GDM1 (cell line): ENCODE results near the gene ZMYND8.
"Not testable (repeated sequence)": the region's sequence is repeated elsewhere in the genome, so short reads cannot be mapped to it uniquely, and the experiment has no call there.

Experiments used
- DNase-seq: peaks from one replicate; lab custom pipeline; 2025; lab: John Stamatoyannopoulos, UW

ZMYND8 gene

DNA sequence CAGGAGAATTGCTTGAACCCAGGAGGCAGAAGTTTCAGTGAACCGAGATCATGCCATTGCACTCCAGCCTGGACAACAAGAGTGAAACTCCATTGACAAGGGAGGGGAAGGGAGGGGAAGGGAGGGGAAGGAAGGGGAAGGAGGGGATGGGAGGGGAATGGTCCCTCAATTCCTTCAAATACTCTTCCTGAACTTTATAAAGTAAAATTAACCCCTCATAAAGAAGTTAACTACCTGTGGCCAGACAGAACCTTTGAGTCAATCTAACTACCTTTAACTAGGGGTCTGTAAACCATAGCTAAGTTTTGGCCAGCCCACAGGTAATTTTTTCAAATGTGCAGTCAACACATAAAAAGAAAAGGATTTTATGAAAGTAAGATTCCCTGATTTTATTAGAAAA lies 131.0 kb downstream of the ZMYND8 start:
- DNase-seq, result no peak

DNA sequence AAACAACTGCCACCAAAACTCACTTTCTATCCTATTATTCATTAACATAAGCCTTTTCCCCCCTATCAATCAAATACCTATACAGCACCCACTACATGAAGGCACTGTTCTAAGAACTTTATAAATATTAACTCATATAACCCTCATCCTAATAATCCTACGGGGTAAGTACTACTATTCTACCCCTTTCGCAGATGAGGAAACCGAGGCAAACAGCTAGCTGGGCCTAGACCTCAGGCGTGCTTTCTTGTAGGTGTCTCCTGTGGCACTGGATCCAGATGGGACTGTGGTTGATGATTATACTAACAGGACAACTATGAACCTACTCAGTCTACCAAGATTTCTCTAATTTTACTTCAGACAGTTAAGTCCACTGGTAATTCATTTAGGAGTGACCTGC lies 131.6 kb downstream of the ZMYND8 start:
- no peak for DNase-seq

DNA sequence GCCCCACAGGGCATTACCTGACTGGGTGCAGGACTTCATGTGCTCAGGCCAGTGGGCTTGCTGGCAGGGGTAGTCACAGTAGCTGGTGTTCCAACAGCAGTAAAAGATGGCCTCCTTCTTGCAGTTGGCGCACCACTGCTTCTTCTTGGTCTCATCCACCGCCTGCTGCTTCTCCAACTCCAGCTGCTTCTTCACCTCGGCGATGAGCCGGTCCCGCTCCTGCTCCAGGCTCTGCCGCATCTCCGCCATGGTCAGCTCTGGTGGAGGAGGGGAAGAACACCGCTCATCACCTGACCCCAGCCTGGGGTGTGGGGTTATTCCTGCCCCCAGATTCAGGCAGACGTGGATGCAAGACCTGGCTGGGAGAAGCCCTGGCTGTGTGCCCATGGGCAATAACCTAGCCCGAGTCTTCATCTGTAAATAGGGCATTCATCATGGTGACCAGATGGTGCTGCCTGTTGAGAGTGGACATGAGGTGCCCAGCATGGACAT lies 132.2 kb downstream of the ZMYND8 start:
- no peak for DNase-seq

DNA sequence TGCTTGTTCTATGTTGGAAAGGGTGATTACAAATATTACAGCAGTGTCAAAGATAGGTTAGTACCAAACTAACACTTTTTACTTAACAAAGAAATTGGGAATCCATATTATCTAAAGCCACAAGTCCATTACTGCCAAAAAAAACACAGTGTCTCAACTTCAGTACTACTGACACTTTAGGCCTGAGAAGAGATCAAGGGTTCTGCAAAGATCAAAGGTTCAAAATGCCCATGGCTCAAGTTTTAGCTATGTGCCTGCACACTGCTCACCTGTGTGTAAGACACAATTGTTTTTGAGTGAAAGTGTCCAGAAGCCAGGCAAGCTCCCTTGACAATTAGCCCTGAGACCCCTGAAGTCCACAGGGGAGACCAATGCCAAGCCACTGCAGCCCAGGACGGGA lies 132.6 kb downstream of the ZMYND8 start:
- no peak for DNase-seq

DNA sequence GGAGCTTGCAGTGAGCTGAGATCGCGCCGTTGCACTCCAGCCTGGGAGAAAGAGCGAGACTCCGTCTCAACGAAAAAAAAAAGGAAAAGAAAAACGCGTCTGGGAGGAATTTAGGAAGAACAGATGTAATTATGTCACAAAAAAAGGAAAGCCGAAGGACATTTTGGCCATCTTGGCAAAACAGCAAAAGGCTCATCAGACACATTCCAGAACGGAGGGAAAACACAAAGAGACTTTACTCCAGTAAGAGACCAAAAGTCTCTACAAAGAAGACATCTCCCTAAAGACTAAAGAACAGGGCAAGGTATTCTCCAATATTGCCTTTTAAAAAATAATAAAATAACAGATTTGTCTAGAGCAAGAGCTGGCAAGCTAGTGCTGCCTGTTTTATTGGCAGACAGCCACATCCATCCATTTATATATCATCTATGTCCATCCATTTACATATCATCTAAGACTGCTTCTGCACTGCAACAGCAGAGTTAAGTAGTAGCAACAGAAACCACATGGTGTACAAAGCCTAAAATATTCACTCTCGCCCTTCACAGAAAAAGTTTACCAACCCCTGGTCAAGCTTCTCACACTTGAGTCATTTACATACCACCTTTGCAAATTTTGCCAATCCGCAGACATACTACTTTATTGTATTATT lies 133.9 kb downstream of the ZMYND8 start:
- no peak for DNase-seq

DNA sequence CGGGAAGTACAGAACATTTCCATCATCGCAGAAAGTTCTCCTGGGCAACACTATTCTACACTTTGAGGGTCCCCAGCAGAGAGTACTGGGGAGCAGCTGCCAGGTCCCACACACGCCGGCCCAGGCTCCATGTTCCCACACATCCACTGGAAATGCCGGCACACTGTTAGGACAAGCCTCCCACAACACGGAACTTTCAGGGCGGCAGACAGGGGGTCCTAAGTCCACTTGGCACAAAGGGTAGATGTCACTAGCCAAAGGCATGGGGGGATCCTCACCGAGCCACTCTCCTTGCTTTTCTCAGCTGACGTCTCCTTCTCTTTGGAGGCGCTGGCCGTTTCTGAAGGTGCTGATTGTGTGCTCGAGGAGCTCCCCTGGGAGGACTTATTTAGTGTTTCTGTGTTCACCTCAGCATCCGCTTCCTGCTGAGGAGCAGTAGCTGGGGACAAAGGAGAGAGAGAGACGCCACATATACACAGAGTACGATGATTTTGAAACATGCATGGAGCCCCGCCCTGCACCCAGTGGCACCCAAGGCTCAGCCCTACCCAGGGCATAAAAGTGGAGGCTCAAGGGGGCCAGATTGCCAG lies 135.4 kb downstream of the ZMYND8 start:
- DNase-seq, result no peak

DNA sequence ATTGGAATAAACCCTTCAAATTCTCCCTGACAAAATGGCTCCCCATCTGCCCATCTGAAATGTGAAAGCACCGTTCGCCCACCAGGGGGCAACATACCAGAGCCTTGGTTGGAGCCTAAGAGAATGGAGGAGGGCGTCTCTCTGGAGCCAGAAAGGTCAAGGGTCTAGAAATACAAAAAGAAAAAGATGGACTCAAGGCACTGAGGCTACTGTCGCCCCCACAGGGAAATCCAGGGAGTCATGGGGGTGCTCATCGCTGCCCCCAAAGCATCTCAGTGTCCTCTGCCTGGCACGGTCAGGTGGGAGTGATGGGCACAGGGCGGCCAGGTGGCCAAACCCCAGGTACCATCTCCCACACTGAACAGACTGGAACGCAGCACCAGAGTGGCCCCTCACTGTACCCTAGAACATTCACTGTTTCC lies 136.3 kb downstream of the ZMYND8 start:
- no peak for DNase-seq

DNA sequence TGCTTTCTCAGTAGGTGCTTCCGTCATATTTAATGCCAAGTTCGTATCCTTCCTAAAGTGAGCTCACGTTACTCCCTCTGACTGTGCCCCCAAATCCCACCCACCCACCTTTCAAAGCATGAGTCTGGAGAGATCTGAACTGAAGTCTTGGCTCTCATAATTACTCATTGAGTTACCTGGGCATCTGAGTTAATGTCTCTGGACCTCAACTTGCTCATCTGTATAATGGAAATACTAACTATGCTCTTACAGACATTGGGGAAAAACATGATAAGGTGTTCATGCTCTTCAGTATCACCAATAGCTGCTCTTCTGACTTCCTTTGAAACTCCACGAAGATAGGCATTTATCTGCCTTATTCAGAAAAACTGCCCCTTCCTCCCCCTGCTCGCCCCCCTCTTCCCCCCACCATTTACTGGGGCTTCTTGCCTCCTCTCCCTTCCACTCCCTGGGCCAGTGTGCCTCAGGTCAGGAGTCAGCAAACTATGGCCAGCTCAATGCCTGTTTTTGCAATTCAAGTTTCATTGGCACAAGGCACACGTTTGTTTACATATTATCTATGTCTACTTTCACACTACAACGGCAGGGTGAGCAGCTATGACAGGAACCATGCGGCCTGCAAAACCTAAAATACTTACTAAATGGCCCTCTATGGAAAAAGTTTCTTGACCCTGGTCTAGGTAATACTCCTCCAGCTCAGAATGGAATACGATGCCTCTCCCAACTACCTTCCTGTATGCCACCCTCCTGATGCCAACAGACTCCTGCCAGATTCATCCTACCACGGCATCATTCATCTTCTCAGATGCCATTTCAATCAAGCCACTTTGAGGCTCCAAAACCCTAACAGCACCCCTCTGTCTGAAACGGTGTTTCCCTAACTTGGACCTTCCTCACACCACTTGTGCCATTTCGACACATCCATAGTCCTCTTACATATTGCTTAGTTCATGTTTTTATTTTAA lies 138.7 kb downstream of the ZMYND8 start:
- no peak for DNase-seq

DNA sequence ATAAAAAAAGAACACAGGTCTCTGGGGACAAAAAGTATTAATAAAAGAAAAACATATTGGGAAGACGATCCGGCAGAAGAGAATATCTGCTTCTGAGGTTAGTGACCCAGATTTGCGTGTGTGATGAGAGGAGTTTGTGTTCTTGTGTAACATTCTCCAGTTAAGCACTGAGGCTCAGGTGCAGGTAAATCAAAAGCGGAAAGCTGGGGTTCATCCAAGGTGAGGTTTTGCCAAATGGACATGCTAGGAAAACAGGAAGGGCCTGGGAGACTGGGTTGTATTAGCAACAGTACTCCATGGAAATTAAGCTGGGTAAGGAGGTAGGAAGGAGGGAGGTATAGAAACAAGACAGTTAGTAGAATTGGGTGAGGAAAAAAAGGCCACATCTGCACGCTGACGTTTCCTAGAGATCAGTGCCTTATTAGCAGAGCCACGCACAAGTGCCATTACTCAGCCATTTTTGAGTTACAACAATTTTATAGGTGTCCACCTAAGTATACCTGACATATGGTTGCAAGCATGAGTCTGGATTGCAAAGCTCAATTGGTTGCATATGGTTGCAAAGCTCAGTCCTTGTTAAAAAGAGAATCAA lies 139.6 kb downstream of the ZMYND8 start:
- DNase-seq, result no peak

DNA sequence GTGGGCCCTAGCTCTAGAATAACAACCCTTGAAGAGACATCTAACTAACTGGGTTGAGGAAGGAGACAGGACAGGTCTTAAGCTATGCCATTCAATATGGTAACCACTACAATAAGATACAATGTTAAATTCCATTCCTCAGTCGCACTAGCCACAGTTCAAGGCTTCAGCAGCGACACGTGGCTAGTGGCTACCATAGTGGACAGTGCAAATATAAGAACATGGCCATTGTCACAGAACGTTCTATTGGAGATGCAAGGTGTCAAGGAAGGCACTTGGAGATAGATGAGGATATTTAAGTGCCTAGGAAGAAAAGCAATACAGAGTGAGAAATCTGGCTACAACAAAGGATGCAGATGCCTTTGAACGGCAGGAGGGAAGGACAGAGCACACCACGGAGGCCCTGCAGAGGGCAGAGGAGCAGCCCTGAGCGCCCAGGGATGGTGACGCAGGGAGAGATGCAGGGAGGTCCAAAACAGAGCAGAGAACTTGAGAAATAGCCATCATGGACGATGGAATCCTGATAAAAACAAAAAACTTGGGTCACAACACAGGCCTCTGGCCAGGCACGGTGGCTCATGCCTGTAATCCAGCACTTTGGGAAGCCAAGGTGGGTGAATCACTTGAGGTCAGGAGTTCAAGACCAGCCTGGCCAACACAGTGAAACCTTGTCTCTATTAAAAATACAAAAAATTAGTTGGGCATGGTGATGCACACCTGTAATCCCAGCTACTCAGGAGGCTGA lies 140.7 kb downstream of the ZMYND8 start:
- DNase-seq, result no peak

DNA sequence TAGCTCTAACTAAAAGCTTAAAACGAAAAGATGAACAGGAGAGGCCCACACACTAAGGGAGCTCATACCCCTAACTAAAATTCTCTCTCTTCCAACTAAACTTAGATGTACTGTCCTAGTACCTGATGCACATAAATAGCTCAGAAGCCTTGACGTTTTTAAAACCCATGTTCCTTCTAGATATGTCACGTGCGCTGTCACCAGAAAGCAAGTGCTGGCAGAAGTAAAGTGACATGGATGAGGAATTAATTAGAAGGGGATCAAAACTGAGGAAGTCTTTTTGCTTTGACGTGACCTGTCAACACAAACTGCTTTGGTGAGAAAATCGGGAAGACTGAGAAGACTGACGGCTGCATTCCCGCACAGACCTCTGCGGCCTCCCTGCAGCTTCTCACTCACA lies 142.5 kb downstream of the ZMYND8 start:
- no peak for DNase-seq

DNA sequence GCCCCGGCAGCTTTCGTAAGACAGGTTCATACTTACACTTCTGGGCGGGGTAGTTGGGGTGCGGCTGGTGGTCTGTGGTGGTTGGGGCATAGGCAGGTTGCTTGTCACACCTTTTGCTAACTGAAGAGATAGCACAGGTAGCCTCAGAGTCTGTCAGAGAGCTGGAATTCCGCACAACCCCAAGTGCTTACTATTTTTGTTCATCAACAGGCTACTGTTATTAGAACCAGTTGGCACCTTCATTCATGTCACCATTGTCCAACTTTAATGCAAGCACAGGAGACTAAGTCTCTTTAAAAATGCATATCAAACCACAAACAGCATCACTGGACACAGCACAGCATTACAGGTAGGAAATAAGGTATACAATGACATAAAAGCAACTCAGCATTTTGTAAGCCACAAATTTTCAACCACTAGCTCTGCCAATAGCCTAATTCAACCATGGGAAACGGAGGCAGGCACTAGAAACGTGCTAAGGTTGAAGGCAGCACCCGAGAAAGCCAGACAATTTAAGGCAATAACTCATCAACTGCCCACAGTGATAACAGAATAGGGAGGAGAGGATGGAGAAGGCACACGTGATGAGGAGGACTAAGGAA lies 143.8 kb downstream of the ZMYND8 start:
- no peak for DNase-seq

DNA sequence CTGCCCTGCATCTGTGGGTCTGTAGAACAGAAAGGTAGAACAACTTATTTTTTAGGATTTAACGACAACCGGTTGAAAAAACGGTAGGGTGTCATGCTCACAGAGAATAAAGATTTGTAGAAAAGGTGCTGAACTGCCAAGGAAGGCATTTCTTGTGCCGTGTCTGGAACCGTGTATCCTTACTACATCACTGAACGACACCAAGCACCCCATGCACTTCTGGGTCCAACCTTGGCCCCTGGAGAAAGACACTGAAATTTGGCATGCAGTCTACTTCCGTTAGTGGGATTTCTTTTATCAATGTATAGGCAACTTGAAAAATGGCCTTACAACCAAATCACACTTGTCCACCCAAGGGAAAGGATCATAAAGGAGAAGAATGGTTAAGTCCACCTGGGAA lies 145.5 kb downstream of the ZMYND8 start:
- DNase-seq, result no peak

DNA sequence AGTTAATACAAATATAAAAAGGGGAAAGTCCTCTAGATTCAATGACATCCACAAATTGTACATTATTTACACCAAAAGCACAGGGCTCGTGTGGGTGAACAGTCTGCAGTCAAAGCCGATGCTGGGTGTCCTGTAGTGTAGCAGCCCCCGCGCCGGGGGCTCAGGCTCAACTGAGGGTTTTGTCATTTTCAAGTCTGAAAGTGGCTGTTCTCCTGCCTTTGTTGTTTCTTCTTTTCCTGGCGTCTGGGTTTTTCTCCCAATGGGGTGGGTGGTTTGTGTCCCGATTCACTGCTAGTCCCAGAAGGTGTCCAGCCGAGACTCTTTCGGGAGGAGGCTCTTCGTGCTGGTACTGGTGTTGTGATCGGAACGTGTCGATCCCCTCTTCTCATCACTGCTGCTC lies 146.0 kb downstream of the ZMYND8 start:
- no peak for DNase-seq

DNA sequence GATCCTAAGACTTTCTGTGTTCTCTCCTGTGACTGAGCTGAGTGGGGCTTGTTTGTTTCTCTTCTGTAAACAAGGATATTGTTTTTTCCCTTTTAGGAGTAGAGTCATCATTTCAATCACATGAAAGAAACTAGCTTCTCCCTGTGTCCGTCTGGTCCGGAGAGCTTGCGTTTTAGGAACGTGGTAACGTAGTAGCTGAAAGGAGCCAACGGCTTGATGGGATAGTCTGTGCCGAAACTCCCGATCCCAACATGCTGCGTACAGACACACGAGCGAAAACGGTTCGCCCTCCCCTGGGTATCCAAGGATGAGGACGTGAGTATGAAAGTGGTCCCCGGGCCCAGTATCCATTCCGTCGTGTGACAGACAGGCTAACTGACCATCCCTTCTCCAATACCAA lies 146.5 kb downstream of the ZMYND8 start:
- DNase-seq, result no peak

DNA sequence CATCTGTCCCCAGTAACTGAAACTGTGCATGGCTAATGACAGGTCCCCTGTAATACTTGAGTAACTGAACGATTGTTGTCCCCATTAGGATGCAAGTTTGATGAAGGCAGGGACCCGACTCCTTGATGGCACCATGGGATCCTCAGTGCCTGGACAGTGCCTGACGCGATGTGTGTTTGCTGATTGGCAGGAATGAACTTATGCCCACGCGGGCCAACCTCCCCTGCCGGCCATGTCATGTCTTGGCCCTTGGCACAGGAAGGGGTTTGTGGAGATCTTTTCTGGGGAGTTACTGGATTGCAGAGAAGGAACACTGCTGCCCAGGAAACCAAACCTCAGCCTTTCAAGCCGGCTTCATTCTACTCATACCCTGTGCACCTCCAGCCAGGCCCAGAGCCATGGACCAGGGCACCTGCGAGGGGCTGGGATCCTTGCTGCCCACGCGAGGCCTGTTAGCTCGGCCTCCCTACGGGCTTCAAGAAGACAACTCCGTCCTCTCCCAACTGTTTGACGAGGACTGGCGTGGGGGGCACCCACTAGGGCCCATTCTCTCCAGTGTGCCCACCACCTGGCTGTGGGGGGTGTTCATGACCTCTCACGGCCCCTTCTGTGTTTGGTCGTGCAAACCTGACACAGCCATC lies 147.8 kb downstream of the ZMYND8 start:
- no peak for DNase-seq

DNA sequence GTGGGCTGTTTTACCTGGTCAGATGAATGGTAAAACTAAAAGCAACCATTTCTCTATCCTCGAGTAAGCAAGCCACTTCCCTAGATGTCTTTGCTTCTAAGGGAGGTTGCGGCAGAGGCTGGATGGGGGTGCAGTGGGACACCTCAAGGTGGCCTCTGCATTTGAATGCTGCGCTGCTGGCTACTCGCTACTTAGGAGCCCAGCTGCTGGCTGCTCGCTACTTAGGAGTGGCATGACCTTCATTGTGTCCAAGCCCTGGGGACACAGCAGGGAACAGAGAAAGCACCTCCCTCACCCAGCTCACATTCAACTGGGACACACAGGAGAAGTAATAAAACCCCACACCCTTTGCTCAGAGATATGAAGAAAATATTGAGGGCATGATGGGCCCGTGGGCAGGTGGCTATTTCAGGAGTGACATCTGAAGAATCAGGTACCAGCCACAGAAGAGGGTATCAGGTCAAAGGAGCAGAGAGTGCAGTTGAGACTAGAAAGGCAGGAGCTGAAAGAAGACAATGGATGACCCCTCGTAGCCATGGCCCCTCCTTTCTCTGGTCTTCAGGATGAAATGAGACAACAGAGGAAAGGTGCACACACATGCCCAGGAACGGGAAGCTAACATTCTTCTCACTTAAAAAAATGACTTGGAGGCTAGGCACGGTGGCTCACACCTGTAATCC lies 149.4 kb downstream of the ZMYND8 start:
- DNase-seq, result no peak

DNA sequence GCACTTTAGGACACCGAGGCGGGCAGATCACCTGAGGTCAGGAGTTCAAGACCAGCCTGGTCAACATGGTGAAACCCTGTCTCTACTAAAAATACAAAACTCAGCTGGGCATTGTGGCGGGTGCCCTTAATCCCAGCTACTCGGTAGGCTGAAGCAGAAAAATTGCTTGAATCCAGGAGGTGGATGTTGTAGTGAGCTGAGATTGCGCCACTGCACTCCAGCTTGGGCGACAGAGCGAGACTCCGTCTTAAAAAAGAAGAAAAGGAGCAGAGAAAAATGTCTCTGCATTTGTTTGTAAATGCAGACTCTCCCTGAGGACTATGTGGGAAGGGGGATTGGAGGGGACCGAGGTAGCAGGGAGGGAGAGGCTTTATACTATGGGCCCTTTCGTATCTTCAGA lies 149.9 kb downstream of the ZMYND8 start:
- DNase-seq, result not testable (repeated sequence)

DNA sequence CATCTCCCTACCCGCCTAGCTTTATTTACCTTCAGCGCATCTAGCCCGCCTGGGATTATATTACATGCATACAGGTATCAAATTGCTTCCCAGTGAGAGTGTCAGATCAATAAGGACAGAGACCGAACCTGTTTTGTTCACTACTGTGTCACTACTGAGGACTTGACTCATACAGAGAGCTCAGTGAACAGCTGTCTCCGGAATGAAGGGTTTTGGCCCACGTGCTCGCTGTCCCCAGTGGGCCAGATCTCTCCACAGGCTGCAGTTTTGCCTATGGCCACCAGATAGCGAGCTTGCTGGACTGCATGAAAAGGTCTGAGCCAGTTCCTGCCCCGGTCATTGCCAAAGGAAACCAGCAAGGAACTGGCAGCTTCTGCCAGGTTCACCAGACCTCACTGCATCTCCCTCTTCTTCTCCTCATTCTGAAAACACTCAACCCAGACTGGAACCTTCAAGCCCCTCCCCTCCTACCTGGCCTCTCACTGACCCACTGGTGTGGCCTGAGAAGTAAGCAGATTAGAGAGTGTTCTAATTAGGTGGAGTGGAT lies 150.8 kb downstream of the ZMYND8 start:
- DNase-seq, result peak; percentile 11

DNA sequence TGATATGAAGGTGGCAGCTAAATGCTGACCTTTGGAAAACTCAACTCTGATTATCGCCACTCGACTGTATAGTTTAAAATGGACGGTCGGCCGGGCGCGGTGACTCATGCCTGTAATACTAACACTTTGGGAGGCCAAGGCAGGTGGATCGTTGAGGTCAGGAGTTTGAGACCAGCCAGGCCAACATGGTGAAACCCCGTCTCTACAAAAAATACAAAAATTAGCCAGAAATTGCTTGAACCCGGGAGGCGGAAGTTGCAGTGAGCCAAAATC lies 151.7 kb downstream of the ZMYND8 start:
- not testable (repeated sequence) for DNase-seq
